Lower leg skin (tissue), 3 donors: ENCODE results near the gene HAVCR1.

Source experiments
- CTCF ChIP-seq, 3 donors: fragments of 450-650 bp; IDR thresholded peaks; one replicate each; pipeline ENCODE4 v1.5.1; 2016; ENCODE audit warnings: antibody characterized with exemption in 3 of 3, mild to moderate bottlenecking in 3 of 3, moderate library complexity in 2 of 3
- POLR2A ChIP-seq, 2 donors: fragments of 450-650 bp; IDR thresholded peaks; one replicate each; pipeline ENCODE4 v1.6.1; 2016 to 2017; ENCODE audit warnings: antibody characterized with exemption in 2 of 2, mild to moderate bottlenecking in 1 of 2, moderate library complexity in 1 of 2

GRCh38 chr5:157047898-157048297, 11.0 kb downstream of the HAVCR1 start:
- no peak for TF ChIP-seq CTCF (IDR thresholded peaks at IDR 0.05)
- TF ChIP-seq POLR2A (IDR thresholded peaks at IDR 0.05) = no peak
